GM18870 (cell line): ENCODE data around the gene VSIG10L.

Experiments
- ATAC-seq: cut with Tn5 transposase; IDR thresholded peaks from one replicate; pipeline ENCODE4 v1.9.1; 2021; ENCODE audit warnings: moderate library complexity; ENCODE audit not compliant: unreplicated experiment

The VSIG10L gene

GRCh38 chr19:51339313-51339686, 2.6 kb downstream of the VSIG10L start:
- ATAC-seq: no peak

- ATAC-seq: peak; percentile 42
These were observed 3.2 kb downstream of the VSIG10L start for GRCh38 chr19:51338563-51339312.

GRCh38 chr19:51337861-51338562, 3.9 kb downstream of the VSIG10L start:
- ATAC-seq: no peak

GRCh38 chr19:51337141-51337860, 4.6 kb downstream of the VSIG10L start:
- no peak for ATAC-seq

GRCh38 chr19:51333836-51334460, 8.0 kb downstream of the VSIG10L start:
- ATAC-seq: no peak

- ATAC-seq: no peak
These were observed 10.2 kb downstream of the VSIG10L start for GRCh38 chr19:51331716-51332115.

GRCh38 chr19:51331193-51331592, 10.7 kb downstream of the VSIG10L start:
- no peak for ATAC-seq

- no peak for ATAC-seq
These were observed 11.6 kb downstream of the VSIG10L start for GRCh38 chr19:51330366-51330765.

- ATAC-seq: no peak
These were observed 12.5 kb downstream of the VSIG10L start for GRCh38 chr19:51329411-51329810.

- ATAC-seq: no peak
These were observed 14.6 kb downstream of the VSIG10L start for GRCh38 chr19:51327066-51328001.

- no peak for ATAC-seq
These were observed 15.5 kb downstream of the VSIG10L start for GRCh38 chr19:51326216-51327065.

GRCh38 chr19:51325161-51325976, 16.6 kb downstream of the VSIG10L start:
- ATAC-seq: no peak

- ATAC-seq: no peak
These were observed 17.8 kb downstream of the VSIG10L start for GRCh38 chr19:51324167-51324481.

- no peak for ATAC-seq
These were observed 18.3 kb downstream of the VSIG10L start for GRCh38 chr19:51323481-51324166.

GRCh38 chr19:51321799-51322198, 20.1 kb downstream of the VSIG10L start:
- ATAC-seq: no peak

- ATAC-seq: no peak
These were observed 21.7 kb downstream of the VSIG10L start for GRCh38 chr19:51320280-51320657.

GRCh38 chr19:51319649-51320279, 22.2 kb downstream of the VSIG10L start:
- ATAC-seq: no peak
